ENCODE data around the gene C10orf71. TPM values are rescaled to one million over a fixed set of nuclear protein-coding genes. Genes with fewer than 3 reads are reported as not detected.

C10orf71 gene
- total RNA-seq, 1 donor from 2014 or later = 0.18 TPM

- DNase-seq (ENCODE audit: low spot score) (peak; percentile 64), ATAC-seq (peak; percentile 91)
- intact Hi-C loops (cut with DNase I) = no loop called here
Measured at GRCh38 chr10:49272251-49273081, 26.5 kb upstream of the C10orf71 start.

GRCh38 chr10:49273082-49273465 lies 25.9 kb upstream of the C10orf71 start:
- ATAC-seq = peak; percentile 40
- no peak for DNase-seq (ENCODE audit: low spot score)

DNA sequence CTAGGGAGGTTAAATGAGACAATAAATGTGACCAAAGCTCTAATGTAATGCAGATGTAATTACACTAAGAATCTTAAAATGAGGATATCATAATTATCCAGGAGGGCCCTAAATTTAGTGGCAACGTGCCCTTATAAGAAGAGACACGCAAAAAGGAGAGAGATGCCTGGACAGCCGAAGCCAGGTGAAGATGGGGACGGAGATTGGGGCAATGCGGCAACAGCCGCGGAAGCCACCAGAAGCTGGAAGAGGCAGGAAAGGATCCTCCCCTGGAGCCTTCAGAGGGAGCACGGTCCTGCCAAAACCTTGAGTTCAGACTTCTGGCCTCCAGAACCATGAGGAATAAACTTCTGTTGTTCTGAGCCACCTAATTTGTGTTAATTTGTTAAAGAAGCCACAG lies 25.3 kb upstream of the C10orf71 start:
- DNase-seq (ENCODE audit: low spot score) (no peak), ATAC-seq (no peak)
- intact Hi-C loops (cut with DNase I) = no loop called here

More at GRCh38 chr10:49273082-49273465, 25.9 kb upstream of the C10orf71 start:
- intact Hi-C loops (cut with DNase I) = no loop called here

DNA sequence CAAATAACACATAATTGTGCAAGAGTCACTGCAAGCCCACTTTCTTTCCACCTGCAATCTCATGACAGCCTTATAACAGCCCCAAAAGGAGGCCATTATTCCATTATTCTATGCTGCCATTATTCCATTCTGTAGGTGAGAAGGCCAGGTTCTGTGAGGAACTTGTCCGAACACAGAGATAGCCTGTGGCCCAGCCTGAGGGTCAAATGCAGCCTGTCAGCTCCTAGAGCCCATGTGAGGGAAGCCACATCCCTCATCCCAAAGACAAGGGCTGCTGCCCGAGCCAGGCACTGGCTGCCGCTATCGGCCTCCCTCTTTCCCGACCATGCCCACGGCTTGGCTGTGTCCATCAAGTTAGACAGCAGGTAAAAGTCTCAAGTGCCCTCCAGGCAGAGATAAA lies 24.1 kb upstream of the C10orf71 start:
- no peak for DNase-seq (ENCODE audit: low spot score)
- no peak for ATAC-seq
- intact Hi-C loops (cut with DNase I) = no loop called here

DNA sequence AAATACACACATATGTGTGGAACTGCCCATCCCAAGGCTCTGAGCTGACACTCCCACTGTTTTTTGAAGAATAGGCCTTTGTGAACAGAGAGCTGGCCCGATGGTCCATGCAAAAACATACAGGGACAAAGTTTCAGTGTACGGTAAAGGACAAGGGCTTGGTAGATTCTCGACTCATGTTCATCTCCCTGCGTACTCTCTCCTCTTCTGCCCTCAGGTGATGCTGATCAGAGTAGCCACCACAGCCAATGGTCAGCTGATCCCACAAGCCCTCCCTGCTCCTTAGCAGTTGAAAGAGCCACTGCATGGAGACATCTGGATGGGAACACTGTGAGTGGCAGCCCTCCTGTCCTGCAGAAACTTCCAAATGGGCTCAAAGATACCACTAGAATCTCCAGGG lies 23.1 kb upstream of the C10orf71 start:
- no peak for DNase-seq (ENCODE audit: low spot score)
- intact Hi-C loops (cut with DNase I) = no loop called here
- ATAC-seq = no peak

DNA sequence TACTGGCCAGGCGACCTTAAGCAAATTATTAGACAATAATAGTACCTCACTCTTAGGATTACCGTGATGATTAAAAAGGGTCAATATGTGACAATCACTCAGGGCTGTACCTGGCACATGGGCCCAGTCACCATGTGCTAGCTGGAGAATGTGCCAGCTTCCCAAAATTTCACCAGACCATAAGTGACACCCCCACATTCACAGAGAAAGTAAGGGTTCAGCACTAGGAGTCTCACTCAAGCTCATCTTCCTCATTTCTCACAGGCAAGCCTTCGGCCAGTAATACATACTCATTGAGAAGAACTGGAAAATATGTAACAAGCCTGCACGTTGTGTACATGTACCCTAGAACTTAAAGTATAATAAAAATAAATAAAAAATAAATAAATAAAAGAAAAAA lies 22.4 kb upstream of the C10orf71 start:
- no peak for ATAC-seq
- no peak for DNase-seq (ENCODE audit: low spot score)
- intact Hi-C loops (cut with DNase I) = no loop called here

DNA sequence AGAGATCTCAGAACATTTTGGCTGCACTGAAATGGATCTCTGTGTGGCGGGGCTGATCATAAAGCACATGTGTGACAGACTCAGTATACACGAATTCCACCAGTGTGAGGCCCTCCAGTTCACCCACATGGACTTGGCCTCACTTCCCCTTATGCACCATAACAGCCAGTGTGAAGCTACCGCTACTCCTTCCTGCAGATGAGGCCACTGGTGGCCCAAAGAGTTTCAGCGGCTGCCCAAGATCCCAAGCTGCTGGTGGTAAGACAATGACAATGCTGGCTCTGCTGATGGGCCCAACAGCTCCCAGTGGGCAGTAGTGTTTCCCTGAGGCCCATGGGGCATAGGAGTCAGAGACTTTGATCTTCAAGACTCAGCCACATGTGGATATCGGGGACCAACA lies 21.0 kb upstream of the C10orf71 start:
- intact Hi-C loops (cut with DNase I) = no loop called here
- no peak for ATAC-seq

GRCh38 chr10:49278497-49278981 lies 20.4 kb upstream of the C10orf71 start:
- intact Hi-C loops (cut with DNase I) = no loop called here
- ATAC-seq (no peak), DNase-seq (ENCODE audit: low spot score) (no peak)

More for the DNA sequence above, 21.0 kb upstream of the C10orf71 start:
- no peak for DNase-seq (ENCODE audit: low spot score)

GRCh38 chr10:49279015-49279880 lies 19.7 kb upstream of the C10orf71 start:
- peak; percentile 17 for DNase-seq (ENCODE audit: low spot score)
- intact Hi-C loops (cut with DNase I) = no loop called here
- no peak for ATAC-seq

GRCh38 chr10:49280001-49280408 lies 19.0 kb upstream of the C10orf71 start:
- ATAC-seq (no peak), DNase-seq (ENCODE audit: low spot score) (peak; percentile 30)
- intact Hi-C loops (cut with DNase I) = no loop called here

DNA sequence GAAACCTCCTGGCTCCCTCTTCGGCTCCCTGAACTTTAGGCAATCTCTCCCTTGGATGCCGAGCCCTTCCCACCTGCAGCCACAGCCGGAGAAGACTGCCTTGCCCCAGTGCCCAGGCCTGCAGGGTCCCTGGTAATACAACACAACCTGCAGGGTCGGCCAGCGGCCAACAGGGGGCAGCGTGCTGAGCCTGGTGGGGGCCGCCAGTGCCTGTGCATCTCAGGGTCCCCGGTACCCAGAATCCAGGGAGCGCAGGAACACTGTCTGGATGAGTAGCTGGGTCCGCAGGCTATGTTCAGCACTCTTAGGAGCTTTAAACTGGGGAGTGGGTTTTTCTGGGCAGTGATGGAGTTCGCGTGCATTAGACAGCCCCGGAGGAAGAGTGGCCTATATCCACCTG lies 17.5 kb upstream of the C10orf71 start:
- intact Hi-C loops (cut with DNase I) = no loop called here
- ATAC-seq (no peak), DNase-seq (ENCODE audit: low spot score) (peak; percentile 35)

GRCh38 chr10:49282306-49282705 lies 16.7 kb upstream of the C10orf71 start:
- ATAC-seq (no peak), DNase-seq (ENCODE audit: low spot score) (peak; percentile 6)
- intact Hi-C loops (cut with DNase I) = no loop called here

GRCh38 chr10:49282879-49283341 lies 16.1 kb upstream of the C10orf71 start:
- DNase-seq (ENCODE audit: low spot score) (peak; percentile 53), ATAC-seq (no peak)
- intact Hi-C loops (cut with DNase I) = no loop called here

DNA sequence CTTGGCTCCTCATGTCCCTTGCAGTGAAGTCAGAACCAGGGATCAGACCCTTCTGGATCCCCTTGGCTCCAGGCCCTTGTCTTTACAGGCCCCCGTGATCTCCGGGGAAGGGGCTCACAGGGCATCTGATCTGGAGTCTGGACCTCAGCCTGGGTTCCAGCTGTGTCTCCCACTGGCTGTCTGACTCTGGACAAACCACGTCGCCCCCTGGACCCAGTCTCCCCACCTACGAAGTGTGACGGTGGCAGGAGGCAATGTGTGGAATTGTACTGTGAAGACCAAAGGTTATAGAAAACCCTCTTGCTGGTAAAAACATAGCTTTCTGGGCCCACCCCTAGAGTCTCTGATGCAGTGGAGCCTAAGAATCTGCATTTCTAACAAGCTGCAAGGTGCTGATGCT lies 15.5 kb upstream of the C10orf71 start:
- no peak for ATAC-seq
- DNase-seq (ENCODE audit: low spot score) = peak; percentile 37
- intact Hi-C loops (cut with DNase I) = no loop called here

DNA sequence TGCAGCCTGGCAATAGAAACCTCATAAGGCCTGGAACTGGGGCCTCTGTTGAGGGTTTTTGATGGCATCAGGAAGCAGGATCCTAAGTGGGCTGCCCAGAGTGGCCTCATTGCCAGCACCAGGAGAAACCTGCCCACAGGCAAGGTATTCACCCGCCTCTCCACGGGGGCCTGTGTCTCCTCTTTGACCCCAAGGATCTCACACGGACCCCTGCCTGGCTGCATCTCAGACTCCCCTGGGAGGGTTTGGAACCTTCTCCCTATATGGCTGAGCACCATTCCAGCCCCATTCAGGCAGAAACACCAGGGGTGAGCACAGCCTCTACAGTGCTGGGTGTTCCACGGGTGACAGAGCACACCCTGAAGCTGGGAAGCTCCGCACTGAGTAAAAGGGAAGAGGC lies 14.6 kb upstream of the C10orf71 start:
- DNase-seq (ENCODE audit: low spot score) (peak; percentile 40), ATAC-seq (no peak)
- intact Hi-C loops (cut with DNase I) = no loop called here

- ATAC-seq = peak; percentile 65
- peak; percentile 10 for DNase-seq (ENCODE audit: low spot score)
- intact Hi-C loops (cut with DNase I) = no loop called here
Measured at GRCh38 chr10:49285232-49285631, 13.7 kb upstream of the C10orf71 start.

GRCh38 chr10:49286686-49287085 lies 12.3 kb upstream of the C10orf71 start:
- intact Hi-C loops (cut with DNase I) = no loop called here
- ATAC-seq = no peak
- peak; percentile 25 for DNase-seq (ENCODE audit: low spot score)

DNA sequence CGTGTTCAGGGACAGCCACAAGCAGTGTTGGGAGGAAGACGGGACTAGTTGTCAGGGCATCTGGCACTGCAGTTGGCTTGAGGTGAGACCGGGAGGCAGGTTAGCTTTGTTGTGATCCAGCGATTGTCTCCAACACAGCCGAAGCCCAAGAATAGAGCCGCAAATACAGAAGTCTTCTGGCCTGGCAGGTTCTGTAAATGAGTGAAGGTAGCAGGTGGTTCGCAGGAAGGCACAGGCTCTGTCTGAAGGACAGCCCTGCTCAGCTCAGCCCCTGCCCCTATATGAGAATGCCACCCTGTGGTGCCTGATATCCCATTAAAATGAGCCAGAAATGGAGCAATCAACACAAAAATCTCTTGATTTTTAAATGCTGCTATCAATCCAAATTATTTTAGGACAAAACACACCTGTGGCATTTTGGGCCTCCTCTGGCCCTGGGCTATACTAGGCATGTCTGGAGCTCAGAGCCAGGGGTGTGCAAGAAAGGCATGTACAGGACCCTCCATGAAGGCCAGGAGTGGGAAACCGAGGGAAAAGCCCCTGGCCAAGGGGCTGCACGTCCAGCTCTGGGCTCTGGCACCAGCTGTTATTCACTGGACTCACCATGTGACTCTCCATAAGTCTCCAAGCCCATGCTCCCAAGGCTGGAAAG lies 11.2 kb upstream of the C10orf71 start:
- intact Hi-C loops (cut with DNase I) = no loop called here
- DNase-seq (ENCODE audit: low spot score) (peak; percentile 17), ATAC-seq (no peak)

GRCh38 chr10:49288341-49289065 lies 10.5 kb upstream of the C10orf71 start:
- ATAC-seq (no peak), DNase-seq (ENCODE audit: low spot score) (peak; percentile 51)

More at GRCh38 chr10:49288341-49289065, 10.5 kb upstream of the C10orf71 start:
- intact Hi-C loops (cut with DNase I) = no loop called here
